ENCODE data around the gene SLC25A23.

SLC25A23 gene

DNA sequence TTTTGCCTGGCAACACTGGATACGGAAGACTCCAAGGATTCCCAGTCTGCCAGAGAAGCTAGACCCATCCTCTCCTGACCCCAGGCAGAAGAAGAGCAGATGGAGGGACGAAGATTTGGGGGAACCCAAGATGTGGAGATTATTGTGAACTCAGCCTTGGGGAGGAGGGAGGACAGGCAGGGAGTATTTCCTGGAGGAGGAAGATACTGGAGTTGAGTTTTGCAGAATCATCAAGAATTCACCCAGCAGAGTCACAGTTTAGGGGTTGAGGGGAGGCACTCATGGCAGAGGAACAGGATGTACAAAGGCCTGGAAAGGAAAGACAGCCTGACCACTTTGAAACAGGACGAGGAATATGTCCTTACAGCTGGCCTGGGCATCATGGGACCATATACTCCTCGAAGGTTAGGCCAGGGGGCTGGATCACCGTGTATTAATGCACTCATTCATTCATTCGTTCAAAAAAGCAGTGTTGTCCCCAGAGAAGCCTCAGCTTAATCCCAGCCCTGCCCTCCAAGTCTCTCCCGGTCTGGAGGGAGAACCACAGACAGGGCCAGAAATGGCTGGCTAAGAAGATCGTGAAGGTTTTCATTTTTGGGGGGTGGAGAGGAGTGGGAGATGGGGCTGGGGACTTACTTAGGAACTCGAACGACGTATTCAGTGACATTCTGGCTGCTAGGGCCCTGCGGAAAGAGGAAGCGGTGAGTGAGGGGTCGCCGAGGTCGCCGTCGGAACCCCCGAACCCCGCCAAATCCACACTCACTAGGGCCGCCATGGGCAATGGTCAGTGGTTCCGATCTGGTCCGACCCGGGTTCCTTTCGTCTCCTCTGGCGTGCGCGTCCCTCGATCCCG, 67.1 kb downstream of the SLC25A23 start (continued):
- TF ChIP-seq ZBTB10 (tag by site-specific recombination; IDR thresholded peaks at IDR 0.05): peak; percentile 90
- 0 out of 2 replicates have a peak, but pooled peaks have one; percentile 32 for TF ChIP-seq ZNF777 (tag by site-specific recombination; IDR thresholded peaks at IDR 0.05; ENCODE audit: borderline replicate concordance)
- no peak for TF ChIP-seq ZBTB21 (tag by site-specific recombination; IDR thresholded peaks at IDR 0.05)
- TF ChIP-seq, protein P1, sequence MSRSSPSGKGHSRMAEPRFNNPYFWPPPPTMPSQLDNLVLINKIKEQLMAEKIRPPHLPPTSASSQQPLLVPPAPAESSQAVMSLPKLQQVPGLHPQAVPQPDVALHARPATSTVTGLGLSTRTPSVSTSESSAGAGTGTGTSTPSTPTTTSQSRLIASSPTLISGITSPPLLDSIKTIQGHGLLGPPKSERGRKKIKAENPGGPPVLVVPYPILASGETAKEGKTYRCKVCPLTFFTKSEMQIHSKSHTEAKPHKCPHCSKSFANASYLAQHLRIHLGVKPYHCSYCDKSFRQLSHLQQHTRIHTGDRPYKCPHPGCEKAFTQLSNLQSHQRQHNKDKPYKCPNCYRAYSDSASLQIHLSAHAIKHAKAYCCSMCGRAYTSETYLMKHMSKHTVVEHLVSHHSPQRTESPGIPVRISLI (tag by site-specific recombination; IDR thresholded peaks at IDR 0.05): no peak
- no peak for TF ChIP-seq ZNF560 (tag by site-specific recombination; IDR thresholded peaks at IDR 0.05; ENCODE audit: borderline replicate concordance)
- TF ChIP-seq ZNF433 (tag by site-specific recombination; IDR thresholded peaks at IDR 0.05; ENCODE audit: low read depth): no peak
- no peak for TF ChIP-seq ZNF416 (tag by site-specific recombination; IDR thresholded peaks at IDR 0.05)
- TF ChIP-seq BCL11A (tag by site-specific recombination; IDR thresholded peaks at IDR 0.05; ENCODE audit: low read depth): no peak
- 0 out of 2 replicates have a peak, but pooled peaks have one; percentile 22 for TF ChIP-seq ZNF501 (tag by site-specific recombination; IDR thresholded peaks at IDR 0.05)
- TF ChIP-seq, protein P2, sequence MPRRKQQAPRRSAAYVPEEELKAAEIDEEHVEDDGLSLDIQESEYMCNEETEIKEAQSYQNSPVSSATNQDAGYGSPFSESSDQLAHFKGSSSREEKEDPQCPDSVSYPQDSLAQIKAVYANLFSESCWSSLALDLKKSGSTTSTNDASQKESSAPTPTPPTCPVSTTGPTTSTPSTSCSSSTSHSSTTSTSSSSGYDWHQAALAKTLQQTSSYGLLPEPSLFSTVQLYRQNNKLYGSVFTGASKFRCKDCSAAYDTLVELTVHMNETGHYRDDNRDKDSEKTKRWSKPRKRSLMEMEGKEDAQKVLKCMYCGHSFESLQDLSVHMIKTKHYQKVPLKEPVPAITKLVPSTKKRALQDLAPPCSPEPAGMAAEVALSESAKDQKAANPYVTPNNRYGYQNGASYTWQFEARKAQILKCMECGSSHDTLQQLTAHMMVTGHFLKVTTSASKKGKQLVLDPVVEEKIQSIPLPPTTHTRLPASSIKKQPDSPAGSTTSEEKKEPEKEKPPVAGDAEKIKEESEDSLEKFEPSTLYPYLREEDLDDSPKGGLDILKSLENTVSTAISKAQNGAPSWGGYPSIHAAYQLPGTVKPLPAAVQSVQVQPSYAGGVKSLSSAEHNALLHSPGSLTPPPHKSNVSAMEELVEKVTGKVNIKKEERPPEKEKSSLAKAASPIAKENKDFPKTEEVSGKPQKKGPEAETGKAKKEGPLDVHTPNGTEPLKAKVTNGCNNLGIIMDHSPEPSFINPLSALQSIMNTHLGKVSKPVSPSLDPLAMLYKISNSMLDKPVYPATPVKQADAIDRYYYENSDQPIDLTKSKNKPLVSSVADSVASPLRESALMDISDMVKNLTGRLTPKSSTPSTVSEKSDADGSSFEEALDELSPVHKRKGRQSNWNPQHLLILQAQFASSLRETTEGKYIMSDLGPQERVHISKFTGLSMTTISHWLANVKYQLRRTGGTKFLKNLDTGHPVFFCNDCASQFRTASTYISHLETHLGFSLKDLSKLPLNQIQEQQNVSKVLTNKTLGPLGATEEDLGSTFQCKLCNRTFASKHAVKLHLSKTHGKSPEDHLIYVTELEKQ (tag by site-specific recombination; IDR thresholded peaks at IDR 0.05; ENCODE audit: borderline replicate concordance): no peak
- 0 out of 2 replicates have a peak, but pooled peaks have one; percentile 25 for TF ChIP-seq YY1 (tag by site-specific recombination; IDR thresholded peaks at IDR 0.05)
- TF ChIP-seq HOXD13 (CRISPR knock-in tag; IDR thresholded peaks at IDR 0.05; ENCODE audit: borderline replicate concordance): no peak
- no peak for TF ChIP-seq PBX3 (CRISPR knock-in tag; IDR thresholded peaks at IDR 0.05)
- no peak for TF ChIP-seq ZNF830 (tag by site-specific recombination; IDR thresholded peaks at IDR 0.05; ENCODE audit: low read depth)
- no peak for TF ChIP-seq ZFHX2 (tag by site-specific recombination; conservative IDR thresholded peaks at IDR 0.05)
- no peak for TF ChIP-seq SP7 (tag by site-specific recombination; IDR thresholded peaks at IDR 0.05)

Measured in HEK293 (cell line).